ENCODE results near the gene PACSIN2. TPM values are rescaled to one million over a fixed set of nuclear protein-coding genes. Genes with fewer than 3 reads are reported as not detected.

Gene PACSIN2
- polyA plus RNA-seq, 3 donors from 2014 or later: 18.4 to 31.6 (median 23.0) TPM

- H3K27ac Mint-ChIP-seq: peak overlapping the region in 1 of 6 donors; percentile 40
- DNase-seq: no peak
- no peaks in the 10 kb centered on the region for H3K27me3 Mint-ChIP-seq (ENCODE audit: low read depth in 3 of 3)
- no peak overlapping the region for H3K4me3 Mint-ChIP-seq
- H3K4me1 Mint-ChIP-seq: peaks cover under 1 to 2% of the 10 kb centered on the region in 2 donors
- no peaks in the 10 kb centered on the region for H3K9me3 Mint-ChIP-seq
- peaks cover 0 to 28% (median 0%) of the 10 kb centered on the region in 3 donors for H3K36me3 Mint-ChIP-seq
Observed at GRCh38 chr22:42872821-42873220, 142.1 kb downstream of the PACSIN2 start.

- Mint-ChIP-seq H3K9me3 (no peaks in the 10 kb centered on the region), H3K27ac (no peak overlapping the region), H3K4me1 (peaks cover 3 to 6% of the 10 kb centered on the region in 2 donors), H3K36me3 (peaks cover 0 to 23% (median 0%) of the 10 kb centered on the region in 3 donors), H3K27me3 (ENCODE audit: low read depth in 3 of 3) (no peaks in the 10 kb centered on the region), H3K4me3 (no peak overlapping the region)
- no peak for DNase-seq
Observed at GRCh38 chr22:42871146-42872050, 143.6 kb downstream of the PACSIN2 start.

GRCh38 chr22:42869888-42870480 is 145.0 kb downstream of the PACSIN2 start:
- DNase-seq: no peak
- Mint-ChIP-seq H3K4me1 (peaks cover 3 to 6% of the 10 kb centered on the region in 2 donors), H3K36me3 (peaks cover 0 to 11% (median 0%) of the 10 kb centered on the region in 3 donors), H3K9me3 (no peaks in the 10 kb centered on the region), H3K4me3 (no peak overlapping the region), H3K27me3 (ENCODE audit: low read depth in 3 of 3) (no peaks in the 10 kb centered on the region), H3K27ac (peak overlapping the region in 1 of 6 donors; percentile 23)

GRCh38 chr22:42869463-42869862 is 145.5 kb downstream of the PACSIN2 start:
- Mint-ChIP-seq H3K27me3 (ENCODE audit: low read depth in 3 of 3) (no peaks in the 10 kb centered on the region), H3K36me3 (peaks cover 0 to 11% (median 0%) of the 10 kb centered on the region in 3 donors), H3K4me3 (no peak overlapping the region), H3K4me1 (peaks cover 3 to 6% of the 10 kb centered on the region in 2 donors), H3K9me3 (no peaks in the 10 kb centered on the region), H3K27ac (peak overlapping the region in 1 of 6 donors; percentile 10)
- DNase-seq: no peak

GRCh38 chr22:42868751-42869251 is 146.1 kb downstream of the PACSIN2 start:
- Mint-ChIP-seq H3K27ac (no peak overlapping the region), H3K27me3 (ENCODE audit: low read depth in 3 of 3) (no peaks in the 10 kb centered on the region), H3K36me3 (peaks cover 0 to 11% (median 0%) of the 10 kb centered on the region in 3 donors), H3K4me1 (peaks cover 3 to 6% of the 10 kb centered on the region in 2 donors), H3K4me3 (no peak overlapping the region), H3K9me3 (no peaks in the 10 kb centered on the region)
- DNase-seq: no peak

GRCh38 chr22:42866100-42866499 is 148.8 kb downstream of the PACSIN2 start:
- Mint-ChIP-seq H3K27me3 (ENCODE audit: low read depth in 3 of 3) (no peaks in the 10 kb centered on the region), H3K36me3 (peaks cover 0 to 6% (median 4%) of the 10 kb centered on the region in 3 donors), H3K27ac (no peak overlapping the region), H3K4me3 (no peak overlapping the region), H3K9me3 (no peaks in the 10 kb centered on the region), H3K4me1 (peaks cover 13% of the 10 kb centered on the region in 2 donors)
- DNase-seq: no peak

- Mint-ChIP-seq H3K27ac (no peak overlapping the region), H3K36me3 (peaks cover 0 to 4% (median 3%) of the 10 kb centered on the region in 3 donors)
Observed at GRCh38 chr22:42865536-42865935, 149.4 kb downstream of the PACSIN2 start.

GRCh38 chr22:42863349-42863961 is 151.5 kb downstream of the PACSIN2 start:
- peaks cover 0 to 4% (median 0%) of the 10 kb centered on the region in 3 donors for H3K36me3 Mint-ChIP-seq
- peak overlapping the region in 2 of 6 donors; percentile 44 to 51 for H3K27ac Mint-ChIP-seq
- no peaks in the 10 kb centered on the region for H3K9me3 Mint-ChIP-seq
- H3K4me3 Mint-ChIP-seq: peak overlapping the region in 1 of 5 donors; percentile 13
- H3K27me3 Mint-ChIP-seq (ENCODE audit: low read depth in 3 of 3): no peaks in the 10 kb centered on the region
- DNase-seq: peak in 2 of 3 donors; percentile 18 to 21
- H3K4me1 Mint-ChIP-seq: peaks cover 13% of the 10 kb centered on the region in 2 donors

More at GRCh38 chr22:42865536-42865935, 149.4 kb downstream of the PACSIN2 start:
- Mint-ChIP-seq H3K9me3 (no peaks in the 10 kb centered on the region), H3K27me3 (ENCODE audit: low read depth in 3 of 3) (no peaks in the 10 kb centered on the region), H3K4me3 (no peak overlapping the region), H3K4me1 (peaks cover 13% of the 10 kb centered on the region in 2 donors)
- DNase-seq: no peak

GRCh38 chr22:42862045-42862734 is 152.8 kb downstream of the PACSIN2 start:
- peaks cover 7 to 12% of the 10 kb centered on the region in 2 donors for H3K4me1 Mint-ChIP-seq
- peaks cover 0 to 4% (median 0%) of the 10 kb centered on the region in 3 donors for H3K36me3 Mint-ChIP-seq
- no peaks in the 10 kb centered on the region for H3K9me3 Mint-ChIP-seq
- H3K27me3 Mint-ChIP-seq (ENCODE audit: low read depth in 3 of 3): peaks cover 0 to 1% (median 0%) of the 10 kb centered on the region in 3 donors
- DNase-seq: no peak
- H3K27ac Mint-ChIP-seq: no peak overlapping the region
- H3K4me3 Mint-ChIP-seq: no peak overlapping the region

- peaks cover 11 to 15% of the 10 kb centered on the region in 2 donors for H3K4me1 Mint-ChIP-seq
- H3K36me3 Mint-ChIP-seq: peaks cover 0 to 4% (median 0%) of the 10 kb centered on the region in 3 donors
- no peak overlapping the region for H3K4me3 Mint-ChIP-seq
- DNase-seq: no peak
- H3K27ac Mint-ChIP-seq: no peak overlapping the region
- no peaks in the 10 kb centered on the region for H3K9me3 Mint-ChIP-seq
- peaks cover 0 to 8% (median 2%) of the 10 kb centered on the region in 3 donors for H3K27me3 Mint-ChIP-seq (ENCODE audit: low read depth in 3 of 3)
Observed at GRCh38 chr22:42860968-42861367, 154.0 kb downstream of the PACSIN2 start.

GRCh38 chr22:42857845-42858481 is 157.0 kb downstream of the PACSIN2 start:
- no peaks in the 10 kb centered on the region for H3K9me3 Mint-ChIP-seq
- peak overlapping the region in 5 of 6 donors; percentile 16 to 75 (median 40) for H3K27ac Mint-ChIP-seq
- peaks cover 0 to 8% (median 2%) of the 10 kb centered on the region in 3 donors for H3K27me3 Mint-ChIP-seq (ENCODE audit: low read depth in 3 of 3)
- DNase-seq: no peak
- peak overlapping the region; percentile 44 to 83 (median 66) for H3K4me3 Mint-ChIP-seq
- H3K4me1 Mint-ChIP-seq: peaks cover 17 to 22% of the 10 kb centered on the region in 2 donors
- H3K36me3 Mint-ChIP-seq: peaks cover 0 to 4% (median 0%) of the 10 kb centered on the region in 3 donors

- peak within 1 kb of the TSS; percentile 90 to 92 (median 91) for H3K4me3 Mint-ChIP-seq
- peak within 1 kb of the TSS; percentile 91 to 97 (median 96) for H3K27ac Mint-ChIP-seq
- H3K4me1 Mint-ChIP-seq: peaks cover 17 to 21% of the 10 kb centered on the region in 2 donors
- H3K9me3 Mint-ChIP-seq: no peaks in the 10 kb centered on the region
- peaks cover 0 to 2% (median 0%) of the 10 kb centered on the region in 3 donors for H3K36me3 Mint-ChIP-seq
- DNase-seq: peak; percentile 97 to 98 (median 97)
- H3K27me3 Mint-ChIP-seq (ENCODE audit: low read depth in 3 of 3): peaks cover 0 to 8% (median 2%) of the 10 kb centered on the region in 3 donors
Observed at GRCh38 chr22:42856865-42857704, 157.9 kb downstream of the PACSIN2 start, which contains the start of gene ARFGAP3. Gene ARFGAP3 (minus strand): TSS chr22:42857273. CDS start chr22:42857182, 91 bp downstream.
